ENCODE data around the gene ELK4. TPM values are rescaled to one million over a fixed set of nuclear protein-coding genes. Genes with fewer than 3 reads are reported as not detected.

Gene ELK4
- polyA plus RNA-seq, 2 of the 4 experiments (the other 2 are of a cell fraction): 5.8 to 11.9 TPM

- no peak for DNase-seq (ENCODE audit: low read depth in 1 of 2, low spot score in 1 of 2)
- WGBS (ENCODE audit: missing lambda C conversion rate): 40% methylated on average over 6 of the region's 9 CpGs
- Histone ChIP-seq H3K27ac (no peak overlapping the region), H3K4me1 (no peaks in the 10 kb centered on the region), H3K9me3 (no peaks in the 10 kb centered on the region), H3K4me2 (no peak overlapping the region), H3K4me3 (no peak overlapping the region)
- no peak for FAIRE-seq
- TF ChIP-seq RFX5 (IDR thresholded peaks at IDR 0.05) (no peak), NPAS2 (CRISPR knock-in tag; IDR thresholded peaks at IDR 0.05; ENCODE audit: borderline replicate concordance) (no peak), ZNF302 (CRISPR knock-in tag; IDR thresholded peaks at IDR 0.05) (no peak), POLR2AphosphoS2 (conservative IDR thresholded peaks at IDR 0.05; ENCODE audit: low read length) (no peak), REST (IDR thresholded peaks at IDR 0.05) (no peak), HOXB5 (CRISPR knock-in tag; IDR thresholded peaks at IDR 0.05) (no peak), HES2 (IDR thresholded peaks at IDR 0.05) (no peak), ESRRA (IDR thresholded peaks at IDR 0.05; ENCODE audit: borderline replicate concordance, low read length) (no peak), SREBF2 (IDR thresholded peaks at IDR 0.05) (no peak)
- TF ChIP-seq, protein P1, sequence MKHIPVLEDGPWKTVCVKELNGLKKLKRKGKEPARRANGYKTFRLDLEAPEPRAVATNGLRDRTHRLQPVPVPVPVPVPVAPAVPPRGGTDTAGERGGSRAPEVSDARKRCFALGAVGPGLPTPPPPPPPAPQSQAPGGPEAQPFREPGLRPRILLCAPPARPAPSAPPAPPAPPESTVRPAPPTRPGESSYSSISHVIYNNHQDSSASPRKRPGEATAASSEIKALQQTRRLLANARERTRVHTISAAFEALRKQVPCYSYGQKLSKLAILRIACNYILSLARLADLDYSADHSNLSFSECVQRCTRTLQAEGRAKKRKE (CRISPR knock-in tag; IDR thresholded peaks at IDR 0.05; ENCODE audit: low read depth): no peak
- TF ChIP-seq, protein P2, sequence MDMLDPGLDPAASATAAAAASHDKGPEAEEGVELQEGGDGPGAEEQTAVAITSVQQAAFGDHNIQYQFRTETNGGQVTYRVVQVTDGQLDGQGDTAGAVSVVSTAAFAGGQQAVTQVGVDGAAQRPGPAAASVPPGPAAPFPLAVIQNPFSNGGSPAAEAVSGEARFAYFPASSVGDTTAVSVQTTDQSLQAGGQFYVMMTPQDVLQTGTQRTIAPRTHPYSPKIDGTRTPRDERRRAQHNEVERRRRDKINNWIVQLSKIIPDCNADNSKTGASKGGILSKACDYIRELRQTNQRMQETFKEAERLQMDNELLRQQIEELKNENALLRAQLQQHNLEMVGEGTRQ (IDR thresholded peaks at IDR 0.05): no peak
- ATAC-seq: no peak
- POLR2A ChIA-PET: no interaction called here
- CTCF ChIA-PET: interaction anchor here (1.2 to 7.6 kb wide), 6 partner anchors 12 to 80 kb away, joined by 3 to 85 read pairs (median 5); partner anchors contain the start of gene ELK4
These were observed 52.8 kb downstream of the ELK4 start for GRCh38 chr1:205578780-205579571.

DNA sequence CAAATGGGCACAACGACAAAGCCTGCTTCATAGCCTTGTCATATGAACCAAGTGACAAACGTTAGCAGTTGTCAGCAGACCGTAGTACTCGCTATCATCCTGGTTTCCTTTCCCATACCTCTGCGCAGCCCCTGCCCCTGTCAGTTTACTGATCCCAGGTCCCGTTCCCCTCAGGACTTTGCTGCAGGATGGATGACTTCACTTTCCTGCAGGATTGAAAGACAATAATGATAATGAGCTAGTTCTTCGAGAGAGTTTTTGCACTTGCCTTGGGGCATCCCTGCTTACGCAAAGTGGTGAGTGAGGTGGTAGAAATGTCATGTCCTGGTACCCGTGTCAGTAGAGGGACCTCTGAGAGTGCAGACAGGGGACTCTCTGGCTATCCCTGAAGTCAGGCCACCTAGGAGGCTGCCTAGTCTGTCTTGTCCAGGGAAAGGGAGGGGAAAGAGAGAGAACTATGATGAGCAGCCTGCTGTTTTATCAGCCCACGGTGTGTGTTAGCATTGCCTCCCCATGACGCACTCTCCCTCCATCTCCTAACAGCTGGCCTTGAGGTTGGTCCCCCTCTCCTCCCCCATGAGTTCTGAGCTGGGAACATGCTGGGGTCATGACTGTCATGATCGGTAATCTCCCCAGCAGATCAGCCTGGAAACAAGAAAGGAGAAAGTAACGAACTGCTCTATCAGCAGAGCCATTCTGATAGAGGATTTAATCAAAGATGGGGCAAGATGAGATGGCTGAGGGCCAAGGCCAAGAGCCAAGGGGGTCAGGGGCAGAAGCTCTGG is 53.7 kb downstream of the ELK4 start:
- TF ChIP-seq HOXB13 (CRISPR knock-in tag; IDR thresholded peaks at IDR 0.05; ENCODE audit: low read depth) (no peak), ESRRA (IDR thresholded peaks at IDR 0.05; ENCODE audit: borderline replicate concordance, low read length) (no peak), RFX5 (IDR thresholded peaks at IDR 0.05) (no peak), REST (IDR thresholded peaks at IDR 0.05) (no peak), TP53 (CRISPR knock-in tag; IDR thresholded peaks at IDR 0.05) (no peak), PHF8 (IDR thresholded peaks at IDR 0.05; ENCODE audit: borderline replicate concordance, low read depth) (no peak), HEYL (CRISPR knock-in tag; IDR thresholded peaks at IDR 0.05) (no peak), NPAS2 (CRISPR knock-in tag; IDR thresholded peaks at IDR 0.05; ENCODE audit: borderline replicate concordance) (no peak), CBX8 (IDR thresholded peaks at IDR 0.05) (no peak), JUN (IDR thresholded peaks at IDR 0.05) (no peak), BHLHE40 (IDR thresholded peaks at IDR 0.05; ENCODE audit: low read depth, low read length) (no peak), KDM1A (IDR thresholded peaks at IDR 0.05; ENCODE audit: low read depth) (no peak), KDM5A (IDR thresholded peaks at IDR 0.05) (no peak), SREBF2 (IDR thresholded peaks at IDR 0.05) (no peak)
- TF ChIP-seq, protein P3, sequence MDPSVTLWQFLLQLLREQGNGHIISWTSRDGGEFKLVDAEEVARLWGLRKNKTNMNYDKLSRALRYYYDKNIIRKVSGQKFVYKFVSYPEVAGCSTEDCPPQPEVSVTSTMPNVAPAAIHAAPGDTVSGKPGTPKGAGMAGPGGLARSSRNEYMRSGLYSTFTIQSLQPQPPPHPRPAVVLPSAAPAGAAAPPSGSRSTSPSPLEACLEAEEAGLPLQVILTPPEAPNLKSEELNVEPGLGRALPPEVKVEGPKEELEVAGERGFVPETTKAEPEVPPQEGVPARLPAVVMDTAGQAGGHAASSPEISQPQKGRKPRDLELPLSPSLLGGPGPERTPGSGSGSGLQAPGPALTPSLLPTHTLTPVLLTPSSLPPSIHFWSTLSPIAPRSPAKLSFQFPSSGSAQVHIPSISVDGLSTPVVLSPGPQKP (IDR thresholded peaks at IDR 0.05; ENCODE audit: low read depth, low read length): no peak
- TF ChIP-seq, protein P1 (CRISPR knock-in tag; IDR thresholded peaks at IDR 0.05; ENCODE audit: low read depth): no peak
- WGBS (ENCODE audit: missing lambda C conversion rate): 60% methylated on average over 13 of the region's 13 CpGs
- POLR2A ChIA-PET: no interaction called here
- ATAC-seq (no peak), FAIRE-seq (no peak), DNase-seq (ENCODE audit: low read depth in 1 of 2, low spot score in 1 of 2) (no peak)
- Histone ChIP-seq H3K9me3 (no peaks in the 10 kb centered on the region), H3K4me1 (no peaks in the 10 kb centered on the region), H3K4me2 (no peak overlapping the region), H3K4me3 (no peak overlapping the region), H3K27ac (no peak overlapping the region)
- CTCF ChIA-PET: interaction anchor here (1.0 to 7.6 kb wide), 6 partner anchors 13 to 81 kb away, joined by 3 to 85 read pairs (median 5); no protein-coding TSS in a partner anchor
